GM23338 (cell line): ENCODE results near the gene SHISAL1.
"Not testable (repeated sequence)": the region's sequence is repeated elsewhere in the genome, so short reads cannot be mapped to it uniquely, and the experiment has no call there.

Experiments
- CREB1 ChIP-seq: fragments of 250-450 bp; sonication (Bioruptor Pico); IDR thresholded peaks from 2 replicates; pipeline ENCODE4 v1.5.0; 2020; ENCODE audit warnings: low read depth, mild to moderate bottlenecking, moderate library complexity
- EZH2 ChIP-seq: fragments of 200-600 bp; sonication (generic); IDR thresholded peaks from one replicate; pipeline ENCODE4 v1.8.0; 2017; ENCODE audit warnings: antibody characterized with exemption, mild to moderate bottlenecking, low read depth; ENCODE audit not compliant: unreplicated experiment
- EZH2phosphoT487 ChIP-seq: fragments of 200-600 bp; sonication (generic); IDR thresholded peaks from one replicate; pipeline ENCODE4 v1.8.1; 2018; ENCODE audit warnings: antibody characterized with exemption; ENCODE audit not compliant: unreplicated experiment
- POLR2AphosphoS5 ChIP-seq: IDR thresholded peaks from 2 replicates; pipeline ENCODE4 v1.6.1; 2016; ENCODE audit warnings: antibody characterized with exemption, low read depth
- ZNF114 ChIP-seq: fragments of 250-450 bp; sonication (Bioruptor Pico); IDR thresholded peaks from 2 replicates; pipeline ENCODE4 v1.5.0; 2020; ENCODE audit warnings: mild to moderate bottlenecking, moderate library complexity
- TF ChIP-seq, protein P1 (sequence below), 2 experiments: fragments of 200-600 bp in 1 of 2; sonication (generic) in 1 of 2; conservative IDR thresholded peaks; 2 replicates each; pipeline versions ENCODE4 v1.5.1 to v1.6.1; 2016 to 2017; ENCODE audit warnings: antibody characterized with exemption in 2 of 2, low read depth in 2 of 2, mild to moderate bottlenecking in 2 of 2, moderate library complexity in 1 of 2
- TF ChIP-seq, protein P2 (sequence below): IDR thresholded peaks from one replicate; pipeline ENCODE4 v1.6.1; 2018; ENCODE audit warnings: antibody characterized with exemption; ENCODE audit not compliant: unreplicated experiment

GRCh38 chr22:44302363-44302762 lies 10.4 kb downstream of the SHISAL1 start:
- TF ChIP-seq, protein P1, sequence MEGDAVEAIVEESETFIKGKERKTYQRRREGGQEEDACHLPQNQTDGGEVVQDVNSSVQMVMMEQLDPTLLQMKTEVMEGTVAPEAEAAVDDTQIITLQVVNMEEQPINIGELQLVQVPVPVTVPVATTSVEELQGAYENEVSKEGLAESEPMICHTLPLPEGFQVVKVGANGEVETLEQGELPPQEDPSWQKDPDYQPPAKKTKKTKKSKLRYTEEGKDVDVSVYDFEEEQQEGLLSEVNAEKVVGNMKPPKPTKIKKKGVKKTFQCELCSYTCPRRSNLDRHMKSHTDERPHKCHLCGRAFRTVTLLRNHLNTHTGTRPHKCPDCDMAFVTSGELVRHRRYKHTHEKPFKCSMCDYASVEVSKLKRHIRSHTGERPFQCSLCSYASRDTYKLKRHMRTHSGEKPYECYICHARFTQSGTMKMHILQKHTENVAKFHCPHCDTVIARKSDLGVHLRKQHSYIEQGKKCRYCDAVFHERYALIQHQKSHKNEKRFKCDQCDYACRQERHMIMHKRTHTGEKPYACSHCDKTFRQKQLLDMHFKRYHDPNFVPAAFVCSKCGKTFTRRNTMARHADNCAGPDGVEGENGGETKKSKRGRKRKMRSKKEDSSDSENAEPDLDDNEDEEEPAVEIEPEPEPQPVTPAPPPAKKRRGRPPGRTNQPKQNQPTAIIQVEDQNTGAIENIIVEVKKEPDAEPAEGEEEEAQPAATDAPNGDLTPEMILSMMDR (conservative IDR thresholded peaks at IDR 0.05; ENCODE audit: low read depth in 2 of 2): not testable (repeated sequence)
- not testable (repeated sequence) for TF ChIP-seq EZH2; ZNF114 (CRISPR knock-in tag); CREB1; EZH2phosphoT487; POLR2AphosphoS5
- TF ChIP-seq, protein P2, sequence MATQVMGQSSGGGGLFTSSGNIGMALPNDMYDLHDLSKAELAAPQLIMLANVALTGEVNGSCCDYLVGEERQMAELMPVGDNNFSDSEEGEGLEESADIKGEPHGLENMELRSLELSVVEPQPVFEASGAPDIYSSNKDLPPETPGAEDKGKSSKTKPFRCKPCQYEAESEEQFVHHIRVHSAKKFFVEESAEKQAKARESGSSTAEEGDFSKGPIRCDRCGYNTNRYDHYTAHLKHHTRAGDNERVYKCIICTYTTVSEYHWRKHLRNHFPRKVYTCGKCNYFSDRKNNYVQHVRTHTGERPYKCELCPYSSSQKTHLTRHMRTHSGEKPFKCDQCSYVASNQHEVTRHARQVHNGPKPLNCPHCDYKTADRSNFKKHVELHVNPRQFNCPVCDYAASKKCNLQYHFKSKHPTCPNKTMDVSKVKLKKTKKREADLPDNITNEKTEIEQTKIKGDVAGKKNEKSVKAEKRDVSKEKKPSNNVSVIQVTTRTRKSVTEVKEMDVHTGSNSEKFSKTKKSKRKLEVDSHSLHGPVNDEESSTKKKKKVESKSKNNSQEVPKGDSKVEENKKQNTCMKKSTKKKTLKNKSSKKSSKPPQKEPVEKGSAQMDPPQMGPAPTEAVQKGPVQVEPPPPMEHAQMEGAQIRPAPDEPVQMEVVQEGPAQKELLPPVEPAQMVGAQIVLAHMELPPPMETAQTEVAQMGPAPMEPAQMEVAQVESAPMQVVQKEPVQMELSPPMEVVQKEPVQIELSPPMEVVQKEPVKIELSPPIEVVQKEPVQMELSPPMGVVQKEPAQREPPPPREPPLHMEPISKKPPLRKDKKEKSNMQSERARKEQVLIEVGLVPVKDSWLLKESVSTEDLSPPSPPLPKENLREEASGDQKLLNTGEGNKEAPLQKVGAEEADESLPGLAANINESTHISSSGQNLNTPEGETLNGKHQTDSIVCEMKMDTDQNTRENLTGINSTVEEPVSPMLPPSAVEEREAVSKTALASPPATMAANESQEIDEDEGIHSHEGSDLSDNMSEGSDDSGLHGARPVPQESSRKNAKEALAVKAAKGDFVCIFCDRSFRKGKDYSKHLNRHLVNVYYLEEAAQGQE: not testable (repeated sequence)
